PC-9 (cell line): ENCODE measurements around the gene CEP55. TPM values are rescaled to one million over a fixed set of nuclear protein-coding genes. Genes with fewer than 3 reads are reported as not detected.

Experiments used
- BruUV-seq: library from RNA; stranded (reverse); fragments of 400-500 nt; replicated peaks from 2 replicates; lab custom pipeline; 2021; lab: Mats Ljungman, UMichigan
- CTCF ChIA-PET: fragments of 300-600 bp; sonication (Branson Sonifier 250); formaldehyde crosslinking; loops from one replicate; lab custom pipeline; 2022; ENCODE audit warnings: antibody characterized with exemption; lab: Charles Lee
- POLR2A ChIA-PET: fragments of 300-600 bp; sonication (Branson Sonifier 250); formaldehyde crosslinking; loops from one replicate; lab custom pipeline; 2022; ENCODE audit warnings: antibody characterized with exemption; ENCODE audit not compliant: unreplicated experiment; lab: Charles Lee
- DNase-seq, 2 experiments: peaks; one replicate each; pipeline versions ENCODE4 v3.0.0 to v3.0.0-alpha.2; 2015 to 2022; ENCODE audit warnings: mixed read lengths in 1 of 2
- H2AFZ ChIP-seq: fragments of 200-600 bp; sonication (generic); 2 replicates; pipeline ENCODE4 v1.8.1; 2017; ENCODE audit warnings: antibody characterized with exemption
- H3F3A ChIP-seq: fragments of 200-600 bp; sonication (generic); 2 replicates; pipeline ENCODE4 v1.8.1; 2017; ENCODE audit warnings: antibody characterized with exemption, mild to moderate bottlenecking, low read depth; ENCODE audit not compliant: insufficient read depth
- H3K27ac ChIP-seq: fragments of 200-600 bp; sonication (generic); 2 replicates; pipeline ENCODE4 v1.6.1; 2016; ENCODE audit warnings: mixed run types
- H3K27me3 ChIP-seq: fragments of 200-600 bp; sonication (generic); 2 replicates; pipeline ENCODE4 v1.6.1; 2016; ENCODE audit warnings: low read depth, mixed run types; ENCODE audit not compliant: insufficient read depth
- H3K36me3 ChIP-seq: fragments of 200-600 bp; sonication (generic); 2 replicates; pipeline ENCODE4 v1.6.1; 2016; ENCODE audit warnings: low read depth, mixed run types
- H3K4me1 ChIP-seq: fragments of 200-600 bp; sonication (generic); replicated peaks from 2 replicates; pipeline ENCODE4 v1.6.1; 2016; ENCODE audit warnings: mixed run types; ENCODE audit not compliant: insufficient read depth
- H3K4me2 ChIP-seq: fragments of 200-600 bp; sonication (generic); 2 replicates; pipeline ENCODE4 v1.6.1; 2017; ENCODE audit warnings: mixed run types
- H3K4me3 ChIP-seq: fragments of 200-600 bp; sonication (generic); 2 replicates; pipeline ENCODE4 v1.6.1; 2016; ENCODE audit warnings: mixed run types
- H3K79me2 ChIP-seq: fragments of 200-600 bp; sonication (generic); 2 replicates; pipeline ENCODE4 v1.6.1; 2017; ENCODE audit warnings: low read depth, mixed run types
- H3K9me2 ChIP-seq: fragments of 200-600 bp; sonication (generic); 2 replicates; pipeline ENCODE4 v1.8.1; 2017; ENCODE audit warnings: mild to moderate bottlenecking; ENCODE audit not compliant: insufficient read depth
- H3K9me3 ChIP-seq: fragments of 200-600 bp; sonication (generic); 2 replicates; pipeline ENCODE4 v1.8.1; 2016; ENCODE audit warnings: low read depth; ENCODE audit not compliant: insufficient read depth
- H4K20me1 ChIP-seq: fragments of 200-600 bp; sonication (generic); 2 replicates; pipeline ENCODE4 v1.8.1; 2017; ENCODE audit not compliant: insufficient read depth
- EZH2 ChIP-seq: fragments of 200-600 bp; sonication (generic); IDR thresholded peaks from 2 replicates; pipeline ENCODE4 v1.8.0; 2017; ENCODE audit warnings: antibody characterized with exemption, low read depth
- intact Hi-C: fragments of 100-400 bp; cut with micrococcal nuclease; formaldehyde crosslinking; loops from one replicate; pipeline ENCODE4 v1.10.0; 2022; ENCODE audit not compliant: unreplicated experiment
- total RNA-seq: library from RNA; stranded (reverse); gene quantifications from 2 replicates; pipeline ENCODE4 v1.2.3, GENCODE V29; 2021
- TF ChIP-seq, protein P1 (sequence below): fragments of 200-600 bp; sonication (generic); conservative IDR thresholded peaks from 2 replicates; pipeline ENCODE4 v1.6.1; 2017; ENCODE audit warnings: mixed run types, antibody characterized with exemption, mild to moderate bottlenecking, moderate library complexity

Gene CEP55
- total RNA-seq, 1 experiment from 2014 or later = 38.9 TPM

DNA sequence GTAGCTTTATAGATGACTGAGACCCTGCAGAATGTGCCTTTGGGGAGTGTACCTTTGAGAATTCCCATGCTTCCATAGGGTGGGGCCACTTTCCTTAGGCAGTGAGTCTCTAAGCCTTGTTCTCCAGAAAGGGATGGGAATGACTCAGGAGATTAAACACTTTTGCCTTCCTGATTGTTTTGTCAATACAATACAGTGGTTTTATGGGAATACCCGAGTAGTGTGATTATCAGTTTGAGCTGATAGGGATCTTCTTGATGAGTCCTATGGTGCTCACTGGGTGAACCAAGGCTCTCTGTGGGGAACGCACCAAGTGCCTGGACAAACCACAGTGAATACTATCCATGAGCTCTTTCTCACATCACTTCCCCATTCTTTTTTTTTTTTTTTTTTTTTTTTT, 20.5 kb upstream of the CEP55 start:
- Histone ChIP-seq H3K9me2 (no peaks in the 10 kb centered on the region), H3K9me3 (no peaks in the 10 kb centered on the region), H3K36me3 (no peaks in the 10 kb centered on the region), H3K4me3 (no peak overlapping the region), H2AFZ (no peak overlapping the region), H3K4me1 (peaks cover 49% of the 10 kb centered on the region), H3F3A (peaks cover 39% of the 10 kb centered on the region), H3K79me2 (peaks cover 76% of the 10 kb centered on the region), H4K20me1 (no peaks in the 10 kb centered on the region), H3K27me3 (no peaks in the 10 kb centered on the region), H3K27ac (peak overlapping the region; percentile 86), H3K4me2 (peak overlapping the region; percentile 49)
- intact Hi-C loops = loop anchor here (1.0 kb wide), 1 partner anchor 10 kb away; no protein-coding TSS in a partner anchor
- peak; percentile 54 to 84 for DNase-seq
- no TSS peak for BruUV-seq
- ChIA-PET POLR2A (interaction anchor here (0.5 to 1.3 kb wide), 6 partner anchors 10 to 65 kb away, joined by 3 to 36 read pairs (median 9); no protein-coding TSS in a partner anchor), CTCF (interaction anchor here (0.6 kb wide), 2 partner anchors 13 to 99 kb away, joined by 4 to 5 read pairs; no protein-coding TSS in a partner anchor)
- TF ChIP-seq, protein P1, sequence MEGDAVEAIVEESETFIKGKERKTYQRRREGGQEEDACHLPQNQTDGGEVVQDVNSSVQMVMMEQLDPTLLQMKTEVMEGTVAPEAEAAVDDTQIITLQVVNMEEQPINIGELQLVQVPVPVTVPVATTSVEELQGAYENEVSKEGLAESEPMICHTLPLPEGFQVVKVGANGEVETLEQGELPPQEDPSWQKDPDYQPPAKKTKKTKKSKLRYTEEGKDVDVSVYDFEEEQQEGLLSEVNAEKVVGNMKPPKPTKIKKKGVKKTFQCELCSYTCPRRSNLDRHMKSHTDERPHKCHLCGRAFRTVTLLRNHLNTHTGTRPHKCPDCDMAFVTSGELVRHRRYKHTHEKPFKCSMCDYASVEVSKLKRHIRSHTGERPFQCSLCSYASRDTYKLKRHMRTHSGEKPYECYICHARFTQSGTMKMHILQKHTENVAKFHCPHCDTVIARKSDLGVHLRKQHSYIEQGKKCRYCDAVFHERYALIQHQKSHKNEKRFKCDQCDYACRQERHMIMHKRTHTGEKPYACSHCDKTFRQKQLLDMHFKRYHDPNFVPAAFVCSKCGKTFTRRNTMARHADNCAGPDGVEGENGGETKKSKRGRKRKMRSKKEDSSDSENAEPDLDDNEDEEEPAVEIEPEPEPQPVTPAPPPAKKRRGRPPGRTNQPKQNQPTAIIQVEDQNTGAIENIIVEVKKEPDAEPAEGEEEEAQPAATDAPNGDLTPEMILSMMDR = no peak
- no peak for TF ChIP-seq EZH2

DNA sequence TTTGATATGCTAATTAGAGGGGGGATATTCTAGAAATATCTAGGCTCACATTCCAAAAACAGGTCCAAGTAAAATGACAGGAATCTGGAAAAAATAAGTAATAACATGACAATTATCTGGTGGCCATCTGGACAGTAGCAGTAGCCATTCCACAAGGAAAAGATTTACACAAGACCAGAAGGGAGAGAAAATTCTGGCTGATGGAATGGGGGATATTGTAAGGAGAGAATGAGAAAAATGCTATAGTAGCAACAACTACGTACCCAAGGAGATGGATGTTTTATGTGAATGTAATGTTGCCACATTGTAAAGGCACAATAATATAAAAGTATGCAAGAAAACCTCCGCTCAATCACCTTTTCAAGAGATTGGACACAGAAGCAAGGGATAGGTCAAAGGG, 19.7 kb upstream of the CEP55 start:
- peak overlapping the region; percentile 86 for H3K27ac ChIP-seq
- H2AFZ ChIP-seq = no peak overlapping the region
- DNase-seq = no peak
- intact Hi-C loops = no loop called here
- no peak overlapping the region; the same call in 1 of the 2 replicates for H3K4me3 ChIP-seq
- no peaks in the 10 kb centered on the region for H3K27me3 ChIP-seq
- TF ChIP-seq, protein P1 = no peak
- no peak for TF ChIP-seq EZH2
- H3K36me3 ChIP-seq = no peaks in the 10 kb centered on the region
- no TSS peak for BruUV-seq
- H3K9me2 ChIP-seq = no peaks in the 10 kb centered on the region
- H3K9me3 ChIP-seq = no peaks in the 10 kb centered on the region
- peaks cover 44% of the 10 kb centered on the region for H3K4me1 ChIP-seq
- peak overlapping the region; percentile 49 for H3K4me2 ChIP-seq
- ChIA-PET CTCF (no interaction called here), POLR2A (interaction anchor here (1.3 kb wide), 2 partner anchors 11 to 18 kb away, joined by 10 to 36 read pairs; no protein-coding TSS in a partner anchor)
- peaks cover 42% of the 10 kb centered on the region for H3F3A ChIP-seq
- H3K79me2 ChIP-seq = peaks cover 85% of the 10 kb centered on the region
- no peaks in the 10 kb centered on the region for H4K20me1 ChIP-seq

DNA sequence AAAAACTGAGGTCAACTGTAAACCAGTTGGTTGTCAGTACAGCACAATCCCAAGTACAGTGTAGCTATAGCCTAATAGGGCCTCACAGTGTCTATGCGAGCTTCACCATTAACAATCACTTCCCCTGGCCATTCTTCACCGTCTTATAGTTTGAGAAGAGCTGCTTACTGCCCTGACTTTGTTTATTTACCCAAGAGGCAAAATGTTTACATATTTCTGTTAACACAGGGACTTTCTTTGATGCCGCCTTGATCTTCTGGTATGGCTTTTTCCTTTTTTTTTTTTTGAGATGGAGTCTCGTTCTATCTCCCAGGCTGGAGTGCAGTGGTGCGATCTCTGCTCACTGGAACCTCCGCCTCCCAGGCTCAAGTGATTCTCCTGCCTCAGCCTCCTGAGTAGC, 17.5 kb upstream of the CEP55 start:
- peak overlapping the region; percentile 52; the same call in 1 of the 2 replicates for H3K4me3 ChIP-seq

More for the DNA sequence above, 17.5 kb upstream of the CEP55 start:
- H3K4me2 ChIP-seq = peak overlapping the region; percentile 79
- POLR2A ChIA-PET = interaction anchor here (0.6 to 0.7 kb wide), 4 partner anchors 26 to 112 kb away, joined by 5 to 19 read pairs (median 8); no protein-coding TSS in a partner anchor
- no TSS peak for BruUV-seq
- peaks cover 32% of the 10 kb centered on the region for H3F3A ChIP-seq
- no peaks in the 10 kb centered on the region for H3K27me3 ChIP-seq
- no peak for DNase-seq
- H3K27ac ChIP-seq = peak overlapping the region; percentile 99
- peaks cover 33% of the 10 kb centered on the region for H3K4me1 ChIP-seq
- peaks cover 72% of the 10 kb centered on the region for H3K79me2 ChIP-seq
- H4K20me1 ChIP-seq = no peaks in the 10 kb centered on the region
- H3K9me3 ChIP-seq = no peaks in the 10 kb centered on the region
- no peak overlapping the region for H2AFZ ChIP-seq
- no peaks in the 10 kb centered on the region for H3K9me2 ChIP-seq
- CTCF ChIA-PET = no interaction called here
- intact Hi-C loops = no loop called here
- TF ChIP-seq, protein P1 = no peak
- no peak for TF ChIP-seq EZH2
- H3K36me3 ChIP-seq = no peaks in the 10 kb centered on the region
